HL-60/S4 treated with retinoic acid at 250 ng/mL for 4 days and 3 days (cell line): ENCODE results near the gene CCN5.
"Not testable (repeated sequence)": the region's sequence is repeated elsewhere in the genome, so short reads cannot be mapped to it uniquely, and the experiment has no call there.

Experiments
- in situ Hi-C: fragments of 300-500 bp; cut with MboI; formaldehyde crosslinking; loops from 2 replicates; pipeline ENCODE4 v1.7.0; 2022; ENCODE audit warnings: low sequenced_read_pairs

The CCN5 gene, protein sequence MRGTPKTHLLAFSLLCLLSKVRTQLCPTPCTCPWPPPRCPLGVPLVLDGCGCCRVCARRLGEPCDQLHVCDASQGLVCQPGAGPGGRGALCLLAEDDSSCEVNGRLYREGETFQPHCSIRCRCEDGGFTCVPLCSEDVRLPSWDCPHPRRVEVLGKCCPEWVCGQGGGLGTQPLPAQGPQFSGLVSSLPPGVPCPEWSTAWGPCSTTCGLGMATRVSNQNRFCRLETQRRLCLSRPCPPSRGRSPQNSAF

DNA sequence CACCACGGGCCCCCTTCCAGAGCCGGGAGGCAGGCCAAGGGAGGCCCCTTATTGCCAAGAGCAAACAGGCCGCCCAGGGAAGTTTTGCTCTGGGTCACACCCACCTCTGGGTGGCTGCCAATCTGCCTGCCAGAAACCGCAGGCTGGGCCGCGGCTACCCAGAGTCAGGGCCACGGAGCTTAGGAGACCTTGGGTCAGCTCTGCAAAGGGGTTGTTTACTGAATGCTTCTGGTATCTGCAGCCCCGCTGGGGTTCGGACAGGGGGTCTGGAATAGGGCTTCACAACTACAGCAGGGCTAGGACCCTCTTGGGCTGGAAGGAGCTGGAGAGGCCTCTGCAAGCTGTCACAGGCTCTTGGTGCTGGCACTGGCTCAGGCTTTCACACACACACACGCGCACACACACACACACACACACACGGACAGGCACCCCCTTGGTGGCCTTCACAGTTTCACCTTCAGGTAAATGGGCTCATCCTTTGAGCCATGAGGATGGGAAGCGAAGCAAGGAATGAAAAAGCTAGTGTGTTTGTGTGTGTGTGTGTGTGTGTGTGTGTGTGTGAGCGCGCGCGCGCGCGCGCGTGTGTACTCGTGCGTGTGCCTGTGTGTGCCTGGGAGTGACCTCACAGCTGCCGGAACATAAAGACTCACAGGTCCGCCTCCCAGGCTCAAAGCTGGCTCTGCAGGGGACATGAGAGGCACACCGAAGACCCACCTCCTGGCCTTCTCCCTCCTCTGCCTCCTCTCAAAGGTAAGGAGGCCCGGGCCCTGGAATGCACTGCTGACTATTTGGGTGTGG lies at the start of gene CCN5:
Gene CCN5, plus strand, starts transcription at position 669 of the 798 bp plus-strand sequence. Its CDS starts 22 bp downstream, at position 691.
- in situ Hi-C loops = no loop called here

DNA sequence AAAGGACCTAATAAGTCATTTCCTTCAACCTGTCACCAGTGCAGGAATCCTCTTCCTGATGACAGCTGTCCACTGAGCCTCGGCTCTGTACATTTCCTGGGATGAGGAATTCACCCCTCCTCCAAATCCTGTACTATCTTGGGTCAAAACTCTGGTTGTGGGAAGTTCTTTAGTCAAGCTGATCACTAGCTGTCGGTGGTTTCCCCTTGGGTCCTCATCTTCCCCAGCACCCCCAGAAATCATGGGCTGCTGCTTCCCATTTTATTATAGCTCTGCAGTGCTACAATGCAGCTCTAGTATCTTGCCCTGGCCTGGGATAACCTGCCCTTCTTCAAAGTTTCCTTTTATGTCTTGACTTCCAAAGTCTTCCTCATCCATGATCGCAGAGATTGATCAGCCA lies 49.1 kb upstream of the CCN5 start:
- in situ Hi-C loops = no loop called here

DNA sequence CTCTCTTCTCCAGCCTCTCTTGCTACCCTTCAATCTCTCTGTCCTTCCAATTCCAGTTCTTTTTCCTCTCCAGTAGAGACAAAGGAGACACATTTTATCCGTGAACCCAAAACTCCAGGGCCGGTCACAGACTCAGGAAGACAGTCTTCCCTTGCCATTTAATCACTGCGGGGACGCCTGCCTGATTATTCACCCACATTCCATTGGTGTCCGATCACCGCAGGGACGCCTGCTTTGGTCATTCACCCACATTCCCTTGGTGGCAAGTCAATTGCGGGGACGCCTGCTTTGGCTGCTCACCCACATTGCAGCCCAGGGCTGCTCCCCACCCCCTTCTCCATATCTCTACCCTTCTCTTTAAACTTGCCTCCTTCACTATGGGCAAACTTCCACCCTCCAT lies 44.3 kb upstream of the CCN5 start:
- in situ Hi-C loops = not testable (repeated sequence)

DNA sequence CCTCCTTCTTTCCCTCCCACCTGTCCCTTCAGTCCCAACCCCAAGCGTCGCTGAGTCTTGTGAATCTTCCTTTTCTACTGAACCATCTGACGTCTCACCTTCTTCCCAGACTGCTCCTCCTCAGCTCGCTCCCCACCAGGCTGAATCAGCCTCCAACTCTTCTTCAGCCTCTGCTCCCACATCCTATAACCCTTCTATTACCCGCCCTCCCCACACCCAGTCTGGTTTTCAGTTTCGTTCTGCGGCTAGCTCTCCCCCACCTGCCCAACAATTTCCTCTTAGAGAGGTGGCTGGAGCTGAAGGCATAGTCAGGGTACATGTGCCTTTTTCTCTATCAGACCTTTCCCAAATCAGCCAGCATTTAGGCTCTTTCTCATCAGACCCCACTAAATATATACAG lies 43.6 kb upstream of the CCN5 start:
- in situ Hi-C loops = not testable (repeated sequence)

DNA sequence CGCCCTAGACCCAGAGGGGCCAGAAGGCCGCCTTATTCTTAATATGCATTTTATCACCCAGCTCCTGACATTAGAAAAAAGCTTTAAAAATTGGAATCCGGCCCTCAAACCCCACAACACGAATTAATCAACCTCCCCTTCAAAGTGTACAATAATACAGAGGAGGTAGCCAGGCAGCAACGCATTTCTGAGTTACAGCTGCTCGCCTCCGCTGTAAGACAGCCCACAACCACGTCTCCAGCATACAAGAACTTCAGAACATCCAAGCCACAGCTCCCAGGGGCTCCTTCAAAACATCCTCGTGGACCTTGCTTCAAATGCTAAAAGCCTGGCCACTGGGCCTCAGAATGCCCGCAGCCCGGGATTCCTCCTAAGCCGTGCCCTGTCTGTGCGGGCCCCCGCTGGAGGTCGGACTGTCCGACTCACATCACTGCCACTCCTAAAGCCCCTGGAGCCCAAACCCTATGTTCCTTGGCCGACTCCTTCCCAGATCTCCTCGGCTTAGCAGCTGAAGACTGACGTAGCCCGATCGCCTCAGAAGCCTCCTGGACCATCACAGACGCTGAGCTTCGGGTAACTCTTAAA lies 42.8 kb upstream of the CCN5 start:
- in situ Hi-C loops = not testable (repeated sequence)

DNA sequence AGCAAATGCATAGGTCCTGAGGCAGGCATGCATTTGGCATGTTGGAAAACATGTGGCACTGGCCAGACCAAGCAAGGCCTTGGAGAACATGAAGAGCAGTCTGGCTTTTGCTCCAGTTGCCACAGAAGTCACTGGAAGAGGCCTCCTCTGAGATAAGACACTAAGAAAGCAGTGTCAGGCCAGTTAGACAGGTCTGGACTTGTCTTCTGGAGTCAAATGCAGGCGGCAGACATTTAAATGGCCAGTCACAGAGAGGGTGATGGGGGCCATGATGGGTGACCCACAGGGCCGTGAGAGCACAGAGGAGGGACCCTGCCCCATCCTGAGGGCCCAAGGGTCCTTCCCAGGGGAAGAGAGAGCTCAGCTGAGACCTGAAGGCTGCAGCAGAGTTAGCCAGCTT lies 36.9 kb upstream of the CCN5 start:
- in situ Hi-C loops = no loop called here

DNA sequence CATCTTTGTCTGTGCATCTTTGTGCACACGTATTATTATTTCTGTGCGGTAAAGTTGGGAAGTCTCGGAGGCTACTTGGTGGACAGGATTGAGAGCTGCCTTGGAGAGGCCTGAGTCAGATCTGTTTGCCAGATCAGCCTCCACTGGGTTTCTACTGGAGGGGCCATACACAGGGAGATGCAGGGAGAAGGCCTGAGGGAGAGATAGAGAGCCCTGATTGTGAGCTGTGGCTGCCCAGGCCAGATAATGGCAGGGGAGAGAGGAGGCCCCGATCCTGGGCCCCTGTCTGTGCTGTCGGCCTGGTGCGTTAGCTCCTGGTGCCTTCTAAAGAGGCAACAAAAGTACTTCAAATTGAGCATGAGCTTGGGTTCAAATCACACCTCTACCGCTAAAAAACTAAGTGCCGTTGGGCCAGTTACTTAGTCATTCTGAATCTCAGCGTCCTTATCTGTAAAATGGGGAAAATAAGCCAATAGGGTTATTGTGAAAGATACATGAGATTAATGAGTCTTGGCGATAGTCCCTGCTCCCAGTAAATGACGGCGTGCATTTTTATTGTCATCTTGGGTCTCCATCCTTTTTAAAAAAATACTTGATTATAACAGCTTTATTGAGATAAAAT lies 36.1 kb upstream of the CCN5 start:
- in situ Hi-C loops = no loop called here

DNA sequence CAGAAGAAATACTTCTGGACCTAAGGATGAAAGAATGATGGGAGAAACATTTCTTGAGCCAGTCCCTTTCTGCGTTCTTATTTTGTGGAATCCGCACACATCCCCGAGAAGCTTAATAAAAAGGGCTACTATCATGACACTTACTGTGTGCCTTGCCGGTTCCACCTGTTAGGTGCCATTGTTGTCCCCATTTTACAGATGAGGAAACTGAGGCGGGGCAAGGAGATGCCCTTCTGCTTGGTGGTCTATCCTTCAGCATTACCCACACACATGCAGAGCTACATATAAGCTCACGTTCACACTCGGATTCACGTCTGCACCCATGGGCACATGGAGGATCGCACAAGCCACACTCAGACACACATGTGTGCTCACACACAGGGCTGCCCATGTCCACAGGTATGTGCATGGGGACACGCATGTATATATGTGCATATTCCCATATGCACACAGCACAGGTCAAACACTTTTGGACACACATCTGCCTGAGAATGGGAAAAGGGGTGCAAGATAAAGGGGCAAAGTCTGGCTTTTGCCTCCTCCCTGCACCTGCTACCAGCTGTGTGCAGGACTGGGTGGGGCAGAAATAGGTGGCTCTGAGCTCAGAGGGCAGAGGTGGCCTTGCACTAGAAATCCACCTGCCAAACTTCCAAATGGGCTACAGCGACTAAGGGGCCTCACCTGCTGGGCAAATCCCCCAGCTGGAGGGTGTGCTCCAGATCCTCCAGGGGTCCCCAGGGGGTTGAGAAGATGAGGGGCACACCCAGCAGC lies 33.2 kb upstream of the CCN5 start:
- in situ Hi-C loops = loop anchor here (10.0 kb wide), 1 partner anchor 183 kb away; no protein-coding TSS in a partner anchor

DNA sequence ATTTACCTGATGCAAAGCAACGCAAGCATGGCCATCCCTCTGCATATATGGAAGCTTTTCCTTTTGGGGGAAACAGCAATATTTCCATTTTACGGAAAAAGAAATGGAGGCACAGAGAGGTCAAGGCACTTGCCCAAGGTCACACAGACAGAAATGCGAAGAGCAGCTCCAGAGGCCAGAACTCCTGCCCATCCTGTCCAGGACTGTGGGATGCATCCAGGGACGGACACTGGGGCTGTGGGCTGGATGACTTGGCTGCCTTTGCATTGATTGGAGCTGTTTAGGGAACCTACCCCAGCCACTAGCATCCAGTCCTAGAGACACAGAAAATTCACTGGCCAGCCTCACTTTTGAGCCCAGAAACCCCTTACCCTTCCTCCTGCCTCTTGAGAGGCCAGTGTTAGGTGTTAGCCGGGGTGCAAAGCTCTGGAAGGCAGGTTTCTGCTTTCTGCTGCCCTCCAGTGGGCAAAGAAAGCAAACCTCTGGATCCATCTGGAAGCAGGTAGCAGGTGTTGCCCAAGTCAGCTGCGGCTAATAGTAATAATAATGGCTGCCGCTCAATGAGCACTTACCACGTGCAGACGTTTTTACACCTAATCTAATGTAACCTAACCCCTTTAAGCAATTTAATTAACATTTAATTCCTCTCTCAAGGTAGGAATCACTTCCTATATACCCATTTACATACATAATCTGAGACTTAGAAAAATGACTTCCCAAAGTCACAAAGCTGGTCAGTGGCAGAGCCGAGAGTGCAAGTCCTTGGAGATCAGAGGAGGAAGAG lies 31.7 kb upstream of the CCN5 start:
- in situ Hi-C loops = loop anchor here (10.0 kb wide), 1 partner anchor 181 kb away; no protein-coding TSS in a partner anchor

DNA sequence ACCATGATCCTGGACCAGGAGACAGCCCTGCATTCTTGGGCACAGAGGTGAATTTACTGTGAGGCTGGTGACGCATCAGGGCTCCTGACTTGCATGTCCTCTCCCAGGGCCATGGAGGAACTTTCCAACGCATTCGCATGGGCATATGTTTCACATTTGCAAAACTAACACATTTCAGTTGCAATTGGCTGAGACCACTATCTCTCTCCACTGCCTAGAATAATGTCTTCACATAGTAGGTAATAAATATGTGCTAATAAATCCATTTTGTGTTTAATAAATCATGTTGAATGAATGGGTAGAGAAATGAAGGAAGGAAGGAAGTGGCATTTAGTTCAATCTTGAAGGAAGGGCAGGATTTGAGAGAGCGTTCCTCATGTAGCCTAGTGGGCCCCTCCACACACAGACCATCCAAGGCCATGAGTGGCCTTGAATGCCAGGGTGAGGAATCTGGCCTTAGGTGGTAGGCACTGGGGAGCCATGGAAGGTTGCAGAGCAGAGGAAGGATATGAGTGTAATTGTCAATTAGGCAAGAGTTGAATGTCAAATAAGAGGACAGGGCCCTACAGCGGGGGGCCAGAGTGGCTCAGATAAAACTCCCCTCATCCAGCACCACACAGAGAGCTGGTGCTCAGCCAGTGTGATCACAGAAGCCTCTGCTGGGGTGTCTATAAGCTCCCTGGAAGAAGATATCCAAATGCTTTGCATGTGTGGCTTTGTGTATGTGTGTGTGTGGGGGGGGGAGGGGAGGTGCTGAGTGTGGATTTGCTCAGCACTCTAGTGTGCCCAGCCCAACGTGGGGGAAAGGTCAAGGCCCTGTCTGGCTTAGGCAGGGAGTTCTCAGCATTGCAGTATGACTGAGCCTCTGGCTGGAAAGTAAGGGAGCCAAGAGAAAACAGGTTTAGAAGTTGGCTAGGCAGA lies 30.9 kb upstream of the CCN5 start:
- in situ Hi-C loops = loop anchor here (10.0 kb wide), 1 partner anchor 180 kb away; no protein-coding TSS in a partner anchor

DNA sequence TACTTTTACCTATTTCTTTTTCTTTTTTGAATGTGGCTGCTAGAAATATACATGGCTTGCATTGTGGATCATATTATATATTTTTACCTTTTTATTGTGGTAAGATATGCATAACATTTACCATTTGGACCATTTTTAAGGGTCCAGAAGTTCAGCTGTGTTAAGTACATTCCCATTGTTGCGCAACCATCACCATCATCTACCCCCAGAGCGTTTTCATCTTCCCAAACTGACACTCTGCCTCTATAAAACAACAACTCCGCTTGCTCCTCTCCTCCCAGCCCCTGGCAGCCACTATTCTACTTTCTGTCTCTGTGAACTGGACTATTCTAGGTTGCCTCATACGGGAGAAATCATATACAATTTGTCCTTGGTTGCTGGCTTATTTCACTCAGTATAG lies 28.2 kb upstream of the CCN5 start:
- in situ Hi-C loops = loop anchor here (10.0 kb wide), 1 partner anchor 178 kb away; no protein-coding TSS in a partner anchor

DNA sequence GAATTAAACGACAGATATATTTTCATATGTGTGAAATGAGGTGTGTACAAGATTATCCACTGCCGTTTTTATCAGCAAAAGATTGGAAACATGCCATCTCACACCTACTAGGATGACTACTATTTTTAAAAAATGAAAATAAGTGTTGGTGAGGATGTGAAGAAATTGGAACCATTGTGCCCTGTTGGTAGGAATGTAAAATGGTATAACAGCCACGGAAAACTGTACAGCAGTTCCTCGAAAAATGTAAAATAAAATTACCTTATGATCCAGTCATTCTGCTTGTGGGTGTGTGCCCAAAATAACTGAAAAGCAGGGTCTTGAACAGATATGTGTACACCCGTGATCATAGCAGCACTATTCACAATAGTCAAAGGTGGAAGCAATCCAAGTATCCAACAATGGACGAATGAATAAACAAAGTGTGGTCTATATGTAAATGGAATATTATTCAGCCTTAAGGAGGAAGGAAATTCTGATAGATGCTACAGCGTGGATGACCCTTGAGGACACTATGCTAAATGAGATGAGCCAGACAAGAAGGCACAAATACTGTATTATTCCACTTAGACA lies 27.0 kb upstream of the CCN5 start:
- in situ Hi-C loops = loop anchor here (10.0 kb wide), 1 partner anchor 177 kb away; no protein-coding TSS in a partner anchor

DNA sequence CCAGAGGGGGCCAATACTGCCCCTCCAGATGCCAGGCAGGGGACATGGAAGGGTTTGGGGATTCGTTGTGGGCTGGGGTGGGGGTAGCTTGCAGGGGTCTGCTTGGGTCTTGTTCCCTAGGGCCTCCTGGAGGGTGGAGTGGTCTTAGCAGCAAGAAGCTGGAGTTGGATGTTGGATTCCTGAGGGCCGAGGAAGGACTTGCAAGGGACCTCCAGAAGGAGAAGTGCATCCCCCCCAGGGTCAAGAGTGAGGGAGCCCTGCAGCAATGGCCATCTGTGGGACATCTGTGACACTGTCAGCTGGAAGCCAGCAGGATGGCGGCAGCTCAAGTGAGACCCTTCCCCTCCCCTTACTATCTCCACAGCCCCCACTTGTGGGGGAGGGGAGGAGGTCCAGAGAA lies 25.4 kb upstream of the CCN5 start:
- in situ Hi-C loops = loop anchor here (10.0 kb wide), 1 partner anchor 175 kb away; no protein-coding TSS in a partner anchor

DNA sequence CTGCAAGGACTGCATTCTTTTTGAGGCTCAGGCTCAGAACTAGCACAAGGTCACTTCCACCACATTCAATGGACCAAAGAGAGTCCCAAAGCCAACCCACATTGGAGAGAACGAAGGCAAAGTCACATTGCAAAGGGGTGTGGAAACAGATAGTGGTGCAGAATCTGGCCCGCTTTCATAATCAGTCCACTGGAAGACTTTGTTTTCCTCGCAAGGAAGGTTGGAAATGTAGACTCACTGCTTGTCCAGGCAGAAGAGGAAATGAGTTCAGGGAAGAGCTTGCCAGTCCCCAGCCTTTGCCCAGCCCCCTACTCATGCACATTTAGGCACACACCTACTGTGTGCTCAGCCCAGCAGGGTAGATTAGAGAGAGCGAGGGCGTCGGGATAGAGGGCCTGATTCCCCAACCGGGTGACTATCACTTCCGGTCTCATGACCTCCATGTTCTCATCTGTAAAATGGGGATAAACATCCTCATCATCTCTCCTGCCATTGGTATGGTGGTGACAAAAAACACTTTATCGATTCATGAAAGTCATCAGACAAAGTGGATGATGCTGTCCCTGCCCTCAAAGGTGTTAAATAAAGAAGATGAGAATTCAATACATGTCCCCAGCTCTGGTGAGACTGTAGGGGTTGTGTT lies 24.3 kb upstream of the CCN5 start:
- in situ Hi-C loops = no loop called here

DNA sequence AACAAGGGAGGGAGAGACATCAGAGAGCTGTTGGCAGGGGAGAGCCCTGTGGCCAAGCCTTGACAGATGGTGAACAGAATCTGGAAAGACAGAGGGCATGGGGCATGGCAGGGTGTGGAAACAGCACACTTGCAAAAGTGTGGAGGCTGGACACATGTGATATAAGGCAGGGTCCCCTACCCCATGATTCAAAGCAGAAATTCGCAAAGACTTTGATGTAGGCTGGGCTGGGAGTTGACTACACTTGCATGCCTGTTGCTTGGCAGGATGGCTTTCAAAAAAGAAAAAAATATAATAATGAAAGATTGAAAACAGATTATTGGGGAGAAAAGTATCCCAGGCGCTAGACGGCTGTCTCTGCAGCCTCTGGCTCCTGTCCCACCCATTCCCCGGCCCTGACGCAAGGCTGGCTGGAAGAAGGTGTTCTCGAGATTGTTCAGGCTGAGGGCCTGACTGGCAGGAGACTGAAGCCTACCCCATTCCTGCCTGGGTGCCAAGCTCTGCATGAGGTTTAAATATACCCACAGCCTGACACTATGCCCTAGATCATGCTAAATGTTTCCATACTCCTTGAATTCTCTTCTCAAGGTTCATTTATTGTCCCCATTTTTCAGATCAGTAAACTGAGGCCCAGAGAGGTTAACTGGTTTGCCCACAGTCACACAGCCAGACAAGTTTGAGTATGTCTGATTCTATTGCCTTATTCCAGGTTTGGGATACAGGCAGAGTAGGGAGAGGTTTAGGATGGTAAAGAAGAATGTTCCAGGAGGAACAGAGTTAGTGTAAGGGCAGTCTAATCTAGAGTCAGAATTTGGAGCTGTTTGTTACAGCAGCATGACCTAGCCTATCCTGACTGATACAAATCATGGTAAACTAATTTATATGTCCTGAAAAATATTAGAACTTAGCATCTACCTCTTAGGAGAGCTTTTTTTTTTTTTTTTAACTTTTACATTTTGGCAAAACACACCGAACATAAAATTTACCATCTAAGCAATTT lies 23.4 kb upstream of the CCN5 start:
- in situ Hi-C loops = no loop called here

DNA sequence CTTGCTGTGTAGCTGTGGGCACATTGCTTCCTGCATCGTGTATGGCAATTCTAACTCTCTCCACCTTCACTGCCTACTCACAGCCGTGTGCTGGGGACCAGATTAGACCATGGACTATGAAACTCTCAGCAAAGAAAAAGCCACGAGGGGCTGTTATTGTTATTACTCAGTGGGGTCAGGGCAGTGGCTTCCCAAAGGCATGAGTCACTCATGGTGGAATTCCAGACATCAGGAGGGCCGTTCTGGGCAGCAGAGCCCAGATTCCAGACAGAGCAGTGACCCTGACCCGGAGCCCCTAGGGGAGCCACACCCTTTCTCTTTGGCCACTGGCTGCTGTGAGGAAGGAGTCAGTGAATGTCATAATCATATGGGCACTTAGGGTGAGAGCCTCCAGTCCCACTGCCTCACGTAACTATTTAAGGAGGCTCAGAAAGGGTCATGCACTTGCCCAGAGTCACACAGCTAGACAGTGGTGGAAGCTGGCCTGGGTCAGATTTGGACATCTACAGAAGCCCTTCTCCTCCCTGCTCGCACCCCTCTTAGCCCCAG lies 22.2 kb upstream of the CCN5 start:
- in situ Hi-C loops = no loop called here
